ENCODE data around the gene FKBP5. TPM values are rescaled to one million over a fixed set of nuclear protein-coding genes. Genes with fewer than 3 reads are reported as not detected.

FKBP5 gene
- total RNA-seq: 5.1 and 6.2 TPM in 2 replicates

DNA sequence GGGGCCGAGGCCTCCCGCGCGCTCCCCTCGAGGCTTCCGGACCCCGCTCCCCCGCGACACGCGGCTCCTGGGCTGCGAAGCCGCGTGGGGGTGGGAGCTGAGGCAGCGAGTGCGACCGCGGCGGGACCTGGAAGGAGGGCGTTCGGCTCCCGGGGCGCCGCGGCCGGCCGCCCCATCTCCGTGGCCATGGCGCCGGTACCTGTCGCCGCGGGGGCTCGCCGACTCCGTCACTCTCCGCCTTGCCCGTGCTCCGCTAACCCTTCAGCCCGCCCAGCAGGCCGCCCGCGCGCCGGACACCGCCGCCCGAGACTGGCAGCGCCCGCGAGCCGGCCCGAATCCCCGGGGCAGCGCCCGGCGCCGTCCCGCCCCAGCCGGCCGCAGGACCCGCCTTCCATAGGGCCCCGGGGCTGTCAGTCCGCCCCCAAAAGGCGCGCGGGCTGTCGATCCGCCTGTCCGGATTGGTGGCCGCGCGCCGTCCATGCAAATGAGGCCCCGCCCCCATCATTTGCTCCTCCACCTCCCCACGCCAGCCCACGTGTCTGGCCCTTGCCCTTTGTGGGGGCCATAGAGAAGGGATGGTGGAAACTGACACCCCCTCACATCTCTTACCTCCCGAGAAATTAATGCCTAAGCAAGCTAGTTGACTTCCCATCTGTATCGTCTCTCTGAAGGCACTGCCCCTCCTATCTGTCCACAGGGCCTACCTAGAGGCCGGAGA lies at the start of gene FKBP5:
TSS of gene FKBP5 (minus strand) at position 311 of the 718 bp plus-strand sequence. CDS start 46,091 bp downstream, outside the sequence.
- H3K79me2 ChIP-seq (ENCODE audit: insufficient read depth, low read length): peaks cover 31% of the 10 kb centered on the region
- H3K4me3 ChIP-seq (ENCODE audit: insufficient read depth, low read length): peak within 1 kb of the TSS; percentile 81
- H3K36me3 ChIP-seq (ENCODE audit: insufficient read depth, low read length): no peaks in the 10 kb centered on the region
- no peaks in the 10 kb centered on the region for H3K27me3 ChIP-seq (ENCODE audit: insufficient read depth, low read length)
- no peaks in the 10 kb centered on the region for H3K9me3 ChIP-seq (ENCODE audit: low read depth, low read length)
- TF ChIP-seq, protein P1, sequence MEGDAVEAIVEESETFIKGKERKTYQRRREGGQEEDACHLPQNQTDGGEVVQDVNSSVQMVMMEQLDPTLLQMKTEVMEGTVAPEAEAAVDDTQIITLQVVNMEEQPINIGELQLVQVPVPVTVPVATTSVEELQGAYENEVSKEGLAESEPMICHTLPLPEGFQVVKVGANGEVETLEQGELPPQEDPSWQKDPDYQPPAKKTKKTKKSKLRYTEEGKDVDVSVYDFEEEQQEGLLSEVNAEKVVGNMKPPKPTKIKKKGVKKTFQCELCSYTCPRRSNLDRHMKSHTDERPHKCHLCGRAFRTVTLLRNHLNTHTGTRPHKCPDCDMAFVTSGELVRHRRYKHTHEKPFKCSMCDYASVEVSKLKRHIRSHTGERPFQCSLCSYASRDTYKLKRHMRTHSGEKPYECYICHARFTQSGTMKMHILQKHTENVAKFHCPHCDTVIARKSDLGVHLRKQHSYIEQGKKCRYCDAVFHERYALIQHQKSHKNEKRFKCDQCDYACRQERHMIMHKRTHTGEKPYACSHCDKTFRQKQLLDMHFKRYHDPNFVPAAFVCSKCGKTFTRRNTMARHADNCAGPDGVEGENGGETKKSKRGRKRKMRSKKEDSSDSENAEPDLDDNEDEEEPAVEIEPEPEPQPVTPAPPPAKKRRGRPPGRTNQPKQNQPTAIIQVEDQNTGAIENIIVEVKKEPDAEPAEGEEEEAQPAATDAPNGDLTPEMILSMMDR (IDR thresholded peaks at IDR 0.05; ENCODE audit: extremely low read depth, low read depth, low read length): no peak
- H2AFZ ChIP-seq (ENCODE audit: low read length): peak within 1 kb of the TSS; percentile 92
- H3K27ac ChIP-seq (ENCODE audit: low read depth, low read length): peak within 1 kb of the TSS; percentile 45
- peaks cover 5% of the 10 kb centered on the region for H3K4me1 ChIP-seq (ENCODE audit: insufficient read depth, low read length)
- no peaks in the 10 kb centered on the region for H4K20me1 ChIP-seq (ENCODE audit: insufficient read depth, low read length)
- peak; percentile 99 for DNase-seq (ENCODE audit: insufficient read length, low spot score, missing footprints)
- peak within 1 kb of the TSS; percentile 96 for H3K4me2 ChIP-seq (ENCODE audit: insufficient read depth, low read length)

DNA sequence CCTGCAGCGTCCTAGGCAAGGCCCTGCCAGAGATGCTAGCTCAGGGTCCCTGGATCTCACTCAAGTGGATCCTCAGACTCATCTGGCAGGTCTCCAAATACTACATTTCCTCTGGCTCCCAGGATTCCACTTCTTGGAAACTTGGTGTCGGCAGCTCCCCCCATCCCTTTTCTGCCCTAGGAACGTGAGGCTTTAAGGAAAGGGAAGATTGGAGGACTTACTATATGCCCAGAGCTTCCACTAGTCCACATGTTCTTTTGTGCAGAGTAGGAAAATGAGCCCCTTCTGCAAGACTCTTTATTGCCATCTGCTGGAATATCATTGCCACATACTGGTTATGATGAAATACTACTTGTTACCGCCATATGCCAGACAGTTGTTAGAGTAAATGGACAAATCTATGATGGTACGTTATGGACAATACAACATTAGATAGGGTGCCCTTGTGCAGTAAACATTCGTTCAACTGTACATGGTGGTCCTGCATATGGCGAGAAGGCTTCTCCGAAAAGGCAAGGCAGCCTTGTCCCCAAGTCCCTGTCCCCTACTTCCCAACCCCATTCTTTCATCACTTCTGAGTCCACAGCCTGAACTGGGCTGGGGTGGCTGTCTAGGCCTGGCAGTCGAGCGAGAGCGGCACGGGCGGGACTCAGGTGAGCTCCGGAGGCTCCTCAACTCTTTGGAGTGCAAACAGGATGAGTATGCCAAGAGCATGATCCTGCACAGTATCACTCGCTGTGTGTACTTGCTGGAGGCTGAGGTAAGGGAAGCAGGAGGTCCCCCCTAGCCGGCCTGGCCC lies 48.9 kb upstream of the FKBP5 start:
- H2AFZ ChIP-seq (ENCODE audit: low read length): peak overlapping the region; percentile 67
- H3K4me2 ChIP-seq (ENCODE audit: insufficient read depth, low read length): no peak overlapping the region
- H3K4me1 ChIP-seq (ENCODE audit: insufficient read depth, low read length): peaks cover 2% of the 10 kb centered on the region
- H3K27ac ChIP-seq (ENCODE audit: low read depth, low read length): no peak overlapping the region
- no peaks in the 10 kb centered on the region for H3K9me3 ChIP-seq (ENCODE audit: low read depth, low read length)
- TF ChIP-seq, protein P1 (IDR thresholded peaks at IDR 0.05; ENCODE audit: extremely low read depth, low read depth, low read length): peak; percentile 88
- H3K27me3 ChIP-seq (ENCODE audit: insufficient read depth, low read length): no peaks in the 10 kb centered on the region
- H3K4me3 ChIP-seq (ENCODE audit: insufficient read depth, low read length): no peak overlapping the region
- H3K79me2 ChIP-seq (ENCODE audit: insufficient read depth, low read length): no peaks in the 10 kb centered on the region
- peak; percentile 94 for DNase-seq (ENCODE audit: insufficient read length, low spot score, missing footprints)
- H4K20me1 ChIP-seq (ENCODE audit: insufficient read depth, low read length): no peaks in the 10 kb centered on the region
- no peaks in the 10 kb centered on the region for H3K36me3 ChIP-seq (ENCODE audit: insufficient read depth, low read length)

DNA sequence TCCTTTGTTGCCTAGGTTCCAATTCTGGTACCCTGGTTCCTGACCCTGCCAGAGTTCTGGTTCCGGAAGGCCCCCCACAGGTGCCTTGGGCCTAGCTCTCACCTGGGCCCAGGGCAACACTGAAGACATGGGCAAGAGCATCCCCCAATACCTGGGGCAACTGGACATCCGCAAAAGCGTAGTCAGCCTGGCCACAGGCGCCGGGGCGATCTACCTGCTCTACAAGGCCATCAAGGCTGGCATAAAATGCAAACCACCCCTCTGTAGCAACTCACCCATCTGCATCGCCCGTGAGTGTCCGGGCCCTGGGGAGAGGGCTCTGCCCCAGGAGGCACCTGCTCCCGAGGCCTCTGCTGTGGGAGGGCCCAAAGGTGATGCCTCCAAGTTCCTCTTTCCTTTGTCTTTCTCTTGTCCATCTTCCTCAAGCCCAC lies 48.3 kb upstream of the FKBP5 start, which contains the start of gene ARMC12:
TSS of gene ARMC12 (plus strand) at position 51 of the 431 bp plus-strand sequence. CDS start at position 128, 77 bp downstream.
- H3K4me2 ChIP-seq (ENCODE audit: insufficient read depth, low read length): no peak within 1 kb of the TSS
- H4K20me1 ChIP-seq (ENCODE audit: insufficient read depth, low read length): no peaks in the 10 kb centered on the region
- no peak for DNase-seq (ENCODE audit: insufficient read length, low spot score, missing footprints)
- peak within 1 kb of the TSS; percentile 67 for H2AFZ ChIP-seq (ENCODE audit: low read length)
- H3K4me1 ChIP-seq (ENCODE audit: insufficient read depth, low read length): peaks cover 7% of the 10 kb centered on the region
- TF ChIP-seq, protein P1 (IDR thresholded peaks at IDR 0.05; ENCODE audit: extremely low read depth, low read depth, low read length): no peak
- no peaks in the 10 kb centered on the region for H3K36me3 ChIP-seq (ENCODE audit: insufficient read depth, low read length)
- no peak within 1 kb of the TSS for H3K4me3 ChIP-seq (ENCODE audit: insufficient read depth, low read length)
- H3K27me3 ChIP-seq (ENCODE audit: insufficient read depth, low read length): no peaks in the 10 kb centered on the region
- no peaks in the 10 kb centered on the region for H3K9me3 ChIP-seq (ENCODE audit: low read depth, low read length)
- no peak within 1 kb of the TSS for H3K27ac ChIP-seq (ENCODE audit: low read depth, low read length)
- H3K79me2 ChIP-seq (ENCODE audit: insufficient read depth, low read length): no peaks in the 10 kb centered on the region

All from osteoblast (primary cell).